Neural cell (in vitro differentiated cells): ENCODE measurements around the gene BBS4. TPM values are rescaled to one million over a fixed set of nuclear protein-coding genes. Genes with fewer than 3 reads are reported as not detected.

Source experiments
- H2AFZ ChIP-seq: fragments of 200-600, 300-800 bp; sonication (generic), shearing (Covaris generic); 2 replicates; pipeline ENCODE4 v1.6.0; 2014; ENCODE audit warnings: low read depth, mild to moderate bottlenecking, antibody characterized with exemption, low read length, moderate library complexity
- H3F3A ChIP-seq: fragments of 200-600 bp; shearing (Covaris generic); 2 replicates; pipeline ENCODE4 v1.6.1; 2016; ENCODE audit warnings: mild to moderate bottlenecking, moderate library complexity, mixed read lengths, antibody characterized with exemption, low read length; ENCODE audit not compliant: insufficient read depth, poor library complexity, severe bottlenecking
- H3K27ac ChIP-seq: fragments of 200-600, 300-800 bp; sonication (generic), shearing (Covaris generic); 2 replicates; pipeline ENCODE4 v1.5.1; 2014; ENCODE audit warnings: mild to moderate bottlenecking, low read length, moderate library complexity
- H3K27me3 ChIP-seq: fragments of 300-800, 200-600 bp; sonication (generic), shearing (Covaris generic); 2 replicates; pipeline ENCODE4 v1.6.0; 2014; ENCODE audit warnings: mild to moderate bottlenecking, low read depth, low read length, moderate library complexity; ENCODE audit not compliant: insufficient read depth
- H3K36me3 ChIP-seq: fragments of 300-800, 200-600 bp; sonication (generic), shearing (Covaris generic); 2 replicates; pipeline ENCODE4 v1.5.1; 2014; ENCODE audit warnings: mild to moderate bottlenecking, antibody characterized with exemption, low read length, moderate library complexity; ENCODE audit not compliant: insufficient read depth
- H3K4me2 ChIP-seq: fragments of 300-800, 200-600 bp; sonication (generic), shearing (Covaris generic); 2 replicates; pipeline ENCODE4 v1.6.0; 2014; ENCODE audit warnings: mild to moderate bottlenecking, low read length
- H3K4me3 ChIP-seq: fragments of 300-800, 200-600 bp; sonication (generic), shearing (Covaris generic); 2 replicates; pipeline ENCODE4 v1.5.1; 2014; ENCODE audit warnings: mild to moderate bottlenecking, low read length, moderate library complexity
- H3K79me2 ChIP-seq: fragments of 200-600 bp; shearing (Covaris generic); replicated peaks from 2 replicates; pipeline ENCODE4 v1.6.0; 2014; ENCODE audit warnings: mild to moderate bottlenecking, low read length, moderate library complexity; ENCODE audit not compliant: insufficient read depth
- H3K9ac ChIP-seq: fragments of 300-800, 200-600 bp; sonication (generic), shearing (Covaris generic); 2 replicates; pipeline ENCODE4 v1.6.1; 2016; ENCODE audit warnings: mild to moderate bottlenecking, low read length, mixed read lengths
- H3K9me2 ChIP-seq: fragments of 200-600 bp; shearing (Covaris generic); 2 replicates; pipeline ENCODE4 v1.6.1; 2016; ENCODE audit warnings: mild to moderate bottlenecking, low read length, mixed read lengths; ENCODE audit not compliant: insufficient read depth
- H3K9me3 ChIP-seq: fragments of 200-600, 300-800 bp; sonication (generic), shearing (Covaris generic); 2 replicates; pipeline ENCODE4 v1.6.1; 2016; ENCODE audit warnings: mild to moderate bottlenecking, mixed run types, low read length, moderate library complexity, mixed read lengths
- H4K20me1 ChIP-seq: fragments of 200-600 bp; shearing (Covaris generic); 2 replicates; pipeline ENCODE4 v1.6.1; 2016; ENCODE audit warnings: mild to moderate bottlenecking, mixed run types; ENCODE audit not compliant: insufficient read depth
- EP300 ChIP-seq: fragments of 450-650 bp; conservative IDR thresholded peaks from 2 replicates; pipeline ENCODE4 v1.6.1; 2014; ENCODE audit warnings: antibody characterized with exemption, mild to moderate bottlenecking, moderate library complexity; ENCODE audit not compliant: poor library complexity, severe bottlenecking
- EZH2 ChIP-seq: fragments of 200-600, 300-800 bp; shearing (Covaris generic), sonication (generic); IDR thresholded peaks from 2 replicates; pipeline ENCODE4 v1.6.1; 2014; ENCODE audit warnings: antibody characterized with exemption, low read length, borderline replicate concordance, mild to moderate bottlenecking; ENCODE audit not compliant: insufficient read depth, poor library complexity, severe bottlenecking
- MXI1 ChIP-seq: fragments of 450-650 bp; conservative IDR thresholded peaks from 2 replicates; pipeline ENCODE4 v1.6.1; 2014; ENCODE audit warnings: antibody characterized with exemption, mild to moderate bottlenecking; ENCODE audit not compliant: poor library complexity, severe bottlenecking
- POLR2AphosphoS5 ChIP-seq: IDR thresholded peaks from 2 replicates; pipeline ENCODE4 v1.6.1; 2012
- RAD21 ChIP-seq: fragments of 450-650 bp; conservative IDR thresholded peaks from 2 replicates; pipeline ENCODE4 v1.6.1; 2014; ENCODE audit warnings: antibody characterized with exemption, mild to moderate bottlenecking, moderate library complexity
- SMC3 ChIP-seq: fragments of 450-650 bp; conservative IDR thresholded peaks from 2 replicates; pipeline ENCODE4 v1.6.1; 2014; ENCODE audit warnings: antibody characterized with exemption, mild to moderate bottlenecking, moderate library complexity; ENCODE audit not compliant: poor library complexity
- TAF1 ChIP-seq: IDR thresholded peaks from 2 replicates; pipeline ENCODE4 v1.6.1; 2012; ENCODE audit warnings: low read depth
- polyA plus RNA-seq: library from polyadenylated mRNA; depleted of rRNA; stranded (reverse); fragments of >200 nt; gene quantifications from 2 replicates; pipeline ENCODE4 v1.2.3, GENCODE V29; 2014
- TF ChIP-seq, protein P1 (sequence below): IDR thresholded peaks from 2 replicates; pipeline ENCODE4 v1.6.1; 2012; ENCODE audit warnings: borderline replicate concordance
- TF ChIP-seq, protein P2 (sequence below): fragments of 450-650 bp; IDR thresholded peaks from 2 replicates; pipeline ENCODE4 v1.5.1; 2014; ENCODE audit warnings: antibody characterized with exemption, mild to moderate bottlenecking, moderate library complexity; ENCODE audit not compliant: poor library complexity, severe bottlenecking

Gene BBS4
- polyA plus RNA-seq, 1 donor from 2014 or later = 88.2 TPM

DNA sequence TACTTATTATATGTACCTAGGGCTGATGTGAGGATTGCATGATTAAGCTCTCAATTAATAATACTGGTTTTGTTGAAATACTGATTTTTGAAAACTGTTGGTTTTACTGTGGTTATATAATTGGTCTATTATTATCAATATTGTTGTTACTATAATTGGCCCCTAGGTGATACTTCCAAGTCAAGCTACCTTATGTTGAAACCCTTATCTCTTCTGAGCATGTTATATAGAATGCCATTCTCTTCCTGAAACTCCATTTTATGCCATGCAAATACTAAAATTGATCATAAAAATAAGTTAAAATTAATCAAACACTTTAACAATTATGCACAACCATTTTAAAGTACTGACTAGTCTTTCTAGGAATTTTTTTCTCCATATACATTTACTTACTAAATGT is 46.1 kb downstream of the BBS4 start:
- Histone ChIP-seq H3F3A (no peaks in the 10 kb centered on the region), H3K9ac (no peak overlapping the region)
- TF ChIP-seq SMC3 = no peak
- no peak for TF ChIP-seq EZH2
- TF ChIP-seq, protein P1, sequence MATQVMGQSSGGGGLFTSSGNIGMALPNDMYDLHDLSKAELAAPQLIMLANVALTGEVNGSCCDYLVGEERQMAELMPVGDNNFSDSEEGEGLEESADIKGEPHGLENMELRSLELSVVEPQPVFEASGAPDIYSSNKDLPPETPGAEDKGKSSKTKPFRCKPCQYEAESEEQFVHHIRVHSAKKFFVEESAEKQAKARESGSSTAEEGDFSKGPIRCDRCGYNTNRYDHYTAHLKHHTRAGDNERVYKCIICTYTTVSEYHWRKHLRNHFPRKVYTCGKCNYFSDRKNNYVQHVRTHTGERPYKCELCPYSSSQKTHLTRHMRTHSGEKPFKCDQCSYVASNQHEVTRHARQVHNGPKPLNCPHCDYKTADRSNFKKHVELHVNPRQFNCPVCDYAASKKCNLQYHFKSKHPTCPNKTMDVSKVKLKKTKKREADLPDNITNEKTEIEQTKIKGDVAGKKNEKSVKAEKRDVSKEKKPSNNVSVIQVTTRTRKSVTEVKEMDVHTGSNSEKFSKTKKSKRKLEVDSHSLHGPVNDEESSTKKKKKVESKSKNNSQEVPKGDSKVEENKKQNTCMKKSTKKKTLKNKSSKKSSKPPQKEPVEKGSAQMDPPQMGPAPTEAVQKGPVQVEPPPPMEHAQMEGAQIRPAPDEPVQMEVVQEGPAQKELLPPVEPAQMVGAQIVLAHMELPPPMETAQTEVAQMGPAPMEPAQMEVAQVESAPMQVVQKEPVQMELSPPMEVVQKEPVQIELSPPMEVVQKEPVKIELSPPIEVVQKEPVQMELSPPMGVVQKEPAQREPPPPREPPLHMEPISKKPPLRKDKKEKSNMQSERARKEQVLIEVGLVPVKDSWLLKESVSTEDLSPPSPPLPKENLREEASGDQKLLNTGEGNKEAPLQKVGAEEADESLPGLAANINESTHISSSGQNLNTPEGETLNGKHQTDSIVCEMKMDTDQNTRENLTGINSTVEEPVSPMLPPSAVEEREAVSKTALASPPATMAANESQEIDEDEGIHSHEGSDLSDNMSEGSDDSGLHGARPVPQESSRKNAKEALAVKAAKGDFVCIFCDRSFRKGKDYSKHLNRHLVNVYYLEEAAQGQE = no peak
- no peak for TF ChIP-seq RAD21
- TF ChIP-seq EP300 = no peak
- no peak for TF ChIP-seq TAF1
- TF ChIP-seq MXI1 = no peak
- TF ChIP-seq, protein P2, sequence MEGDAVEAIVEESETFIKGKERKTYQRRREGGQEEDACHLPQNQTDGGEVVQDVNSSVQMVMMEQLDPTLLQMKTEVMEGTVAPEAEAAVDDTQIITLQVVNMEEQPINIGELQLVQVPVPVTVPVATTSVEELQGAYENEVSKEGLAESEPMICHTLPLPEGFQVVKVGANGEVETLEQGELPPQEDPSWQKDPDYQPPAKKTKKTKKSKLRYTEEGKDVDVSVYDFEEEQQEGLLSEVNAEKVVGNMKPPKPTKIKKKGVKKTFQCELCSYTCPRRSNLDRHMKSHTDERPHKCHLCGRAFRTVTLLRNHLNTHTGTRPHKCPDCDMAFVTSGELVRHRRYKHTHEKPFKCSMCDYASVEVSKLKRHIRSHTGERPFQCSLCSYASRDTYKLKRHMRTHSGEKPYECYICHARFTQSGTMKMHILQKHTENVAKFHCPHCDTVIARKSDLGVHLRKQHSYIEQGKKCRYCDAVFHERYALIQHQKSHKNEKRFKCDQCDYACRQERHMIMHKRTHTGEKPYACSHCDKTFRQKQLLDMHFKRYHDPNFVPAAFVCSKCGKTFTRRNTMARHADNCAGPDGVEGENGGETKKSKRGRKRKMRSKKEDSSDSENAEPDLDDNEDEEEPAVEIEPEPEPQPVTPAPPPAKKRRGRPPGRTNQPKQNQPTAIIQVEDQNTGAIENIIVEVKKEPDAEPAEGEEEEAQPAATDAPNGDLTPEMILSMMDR = no peak
- no peak for TF ChIP-seq POLR2AphosphoS5

DNA sequence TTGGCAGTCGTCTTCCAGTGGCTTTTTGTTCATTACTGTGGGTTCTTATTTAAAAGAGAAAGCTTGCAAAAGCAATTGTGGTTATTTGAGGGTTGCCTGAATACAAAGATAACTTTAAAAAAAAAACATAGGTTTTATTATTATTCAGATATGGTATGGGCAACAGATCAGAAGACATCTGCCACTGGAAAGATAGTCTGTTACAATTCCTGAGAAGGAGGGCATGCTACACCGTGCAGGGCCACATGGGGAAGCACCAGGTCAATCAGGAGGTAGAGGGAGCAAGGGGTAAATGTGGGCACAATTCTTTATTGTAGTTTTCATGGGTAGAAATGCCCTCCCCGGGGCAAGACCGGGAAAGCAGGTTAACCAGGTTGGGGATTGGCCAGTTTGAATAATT is 46.5 kb downstream of the BBS4 start:
- TF ChIP-seq EP300 = no peak
- TF ChIP-seq POLR2AphosphoS5 = no peak
- no peak for TF ChIP-seq SMC3
- TF ChIP-seq, protein P1 = no peak
- no peak for TF ChIP-seq RAD21
- TF ChIP-seq MXI1 = no peak
- Histone ChIP-seq H3K9me3 (no peaks in the 10 kb centered on the region), H4K20me1 (no peaks in the 10 kb centered on the region), H2AFZ (no peak overlapping the region), H3K4me3 (no peak overlapping the region), H3K27ac (no peak overlapping the region), H3K9ac (no peak overlapping the region), H3K9me2 (no peaks in the 10 kb centered on the region), H3F3A (no peaks in the 10 kb centered on the region), H3K36me3 (peaks cover 5% of the 10 kb centered on the region), H3K79me2 (no peaks in the 10 kb centered on the region), H3K27me3 (no peaks in the 10 kb centered on the region), H3K4me2 (no peak overlapping the region)

More for the DNA sequence above, 46.1 kb downstream of the BBS4 start:
- Histone ChIP-seq H3K27me3 (no peaks in the 10 kb centered on the region), H3K79me2 (no peaks in the 10 kb centered on the region), H2AFZ (no peak overlapping the region), H4K20me1 (no peaks in the 10 kb centered on the region), H3K4me3 (no peak overlapping the region), H3K27ac (no peak overlapping the region), H3K4me2 (no peak overlapping the region), H3K36me3 (peaks cover 5% of the 10 kb centered on the region), H3K9me3 (no peaks in the 10 kb centered on the region), H3K9me2 (no peaks in the 10 kb centered on the region)
